SIG-M5 treated with dmso at 0.1 percent for 504 hours (cell line): ENCODE results near the gene GPR17.

Source experiments
- DNase-seq: peaks from one replicate; lab custom pipeline; 2025; ENCODE audit not compliant: unreplicated experiment; lab: John Stamatoyannopoulos, UW

Gene GPR17

DNA sequence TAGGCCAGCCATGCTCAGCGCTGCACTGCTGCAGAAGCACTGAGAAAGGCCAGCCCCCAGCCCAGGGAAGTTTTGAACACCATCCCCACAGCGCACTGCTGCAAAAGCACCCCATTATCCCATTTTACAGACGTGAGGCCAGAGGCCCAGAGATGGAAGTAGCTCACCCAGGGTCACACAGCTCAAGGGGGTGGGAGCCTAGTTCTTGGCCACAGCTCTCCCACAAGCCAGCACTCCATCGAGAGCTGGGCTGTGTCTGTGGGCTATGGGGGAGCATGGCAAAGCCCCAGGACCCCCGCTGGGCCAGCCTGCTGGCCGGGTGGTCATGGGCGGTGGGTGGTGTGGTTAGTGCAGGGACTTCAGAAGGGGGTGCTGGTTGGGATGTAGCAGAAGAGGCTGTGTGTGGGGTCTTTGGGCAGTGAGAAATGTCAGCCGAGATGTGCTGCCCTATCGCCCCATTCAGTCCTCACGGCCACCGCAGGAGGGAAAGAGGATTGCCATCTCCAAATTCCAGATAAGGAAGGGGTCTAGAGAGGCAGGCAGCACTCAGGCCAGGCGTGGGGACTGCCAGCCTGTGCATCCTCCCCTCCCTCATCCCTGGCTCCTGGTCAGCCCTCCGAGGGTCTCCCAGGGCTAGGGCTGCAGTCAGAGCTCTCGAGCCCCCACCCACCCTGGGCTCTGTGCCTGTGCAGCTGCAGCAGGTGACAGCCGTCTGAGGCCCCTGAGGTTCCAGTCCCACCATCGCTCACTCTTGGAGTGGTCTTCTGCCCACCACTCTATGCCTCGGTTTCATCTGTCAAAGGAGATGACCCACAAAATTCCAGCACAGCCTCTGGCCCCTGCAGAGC, 17.0 kb upstream of the GPR17 start:
- no peak for DNase-seq

DNA sequence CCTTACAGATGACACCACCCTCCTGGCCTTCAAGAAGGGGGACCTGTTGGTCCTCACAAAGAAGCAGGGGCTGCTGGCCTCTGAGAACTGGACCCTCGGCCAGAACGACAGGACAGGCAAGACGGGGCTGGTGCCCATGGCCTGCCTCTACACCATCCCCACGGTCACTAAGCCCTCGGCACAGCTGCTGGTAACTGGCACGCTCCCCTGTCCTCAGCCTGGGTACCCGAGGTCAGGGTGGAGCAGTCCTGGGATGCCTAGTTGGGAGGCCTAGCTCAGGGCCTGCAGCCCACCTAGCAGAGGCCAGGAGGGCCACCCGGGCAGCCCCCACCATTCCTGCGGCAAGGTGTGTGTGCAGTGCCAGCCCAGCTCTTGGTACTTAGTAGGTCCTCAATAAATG, 16.3 kb upstream of the GPR17 start:
- no peak for DNase-seq

DNA sequence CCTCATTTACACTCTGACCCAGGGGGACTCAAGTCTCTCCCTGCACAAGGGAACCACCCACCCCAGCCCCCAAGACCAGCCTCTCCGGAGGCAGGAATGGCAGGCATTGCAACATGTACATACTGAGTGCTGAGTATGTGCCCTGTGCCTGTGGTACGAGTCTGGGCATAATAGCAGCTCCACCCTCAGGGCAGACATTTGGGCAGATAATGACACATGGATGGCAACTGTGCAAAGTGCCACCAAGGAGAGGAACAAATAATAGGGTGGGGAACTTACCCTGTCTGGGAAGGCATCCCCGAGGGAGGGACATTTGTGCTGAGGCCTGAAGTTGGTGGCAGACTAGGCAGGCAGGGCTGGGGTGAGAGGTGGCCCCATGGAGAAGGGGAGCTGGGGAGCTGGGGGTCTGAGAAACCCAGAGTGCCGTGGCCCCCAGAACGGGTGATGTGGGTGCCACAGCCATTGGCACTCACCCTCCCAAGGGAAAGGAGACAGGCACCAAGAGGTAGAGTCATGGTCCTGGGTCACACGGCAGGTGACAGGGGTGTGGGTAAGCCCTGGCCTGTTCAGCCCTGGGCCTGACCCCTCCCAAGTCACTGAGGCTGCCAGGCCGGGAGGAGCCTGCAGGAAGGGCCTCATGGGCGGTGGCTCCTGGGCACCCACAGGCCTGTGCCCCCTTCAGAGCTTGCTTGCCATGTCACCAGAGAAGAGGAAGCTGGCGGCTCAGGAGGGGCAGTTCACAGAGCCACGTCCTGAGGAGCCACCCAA, 15.7 kb upstream of the GPR17 start:
- DNase-seq, result no peak

DNA sequence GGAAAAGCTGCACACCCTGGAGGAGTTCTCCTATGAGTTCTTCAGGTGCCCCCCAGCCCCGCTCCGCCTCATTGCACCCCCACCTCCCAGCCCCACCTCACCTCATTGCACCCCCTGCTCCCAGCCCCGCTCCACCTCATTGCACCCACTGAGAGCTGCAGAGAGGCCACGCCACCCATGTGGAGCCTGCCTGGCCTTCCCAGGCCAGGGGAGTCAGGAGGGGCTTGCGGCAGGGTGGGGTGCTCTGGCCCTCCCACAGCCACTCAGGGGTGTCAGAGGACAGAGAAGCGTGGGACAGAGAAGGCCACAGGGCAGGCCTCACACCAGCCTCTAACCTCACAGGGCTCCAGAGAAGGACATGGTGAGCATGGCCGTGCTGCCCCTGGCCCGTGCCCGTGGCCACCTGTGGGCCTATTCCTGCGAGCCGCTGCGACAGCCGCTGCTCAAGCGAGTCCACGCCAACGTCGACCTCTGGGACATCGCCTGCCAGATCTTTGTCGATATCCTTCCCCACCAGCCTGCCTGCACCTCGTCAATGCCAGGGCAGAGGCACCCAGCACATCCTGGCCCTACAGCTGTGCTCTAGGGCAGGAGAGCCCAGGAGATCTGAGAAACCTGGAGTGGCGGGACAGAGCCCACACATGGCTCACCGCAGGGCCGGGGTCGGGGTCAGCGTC, 15.0 kb upstream of the GPR17 start:
- no peak for DNase-seq

DNA sequence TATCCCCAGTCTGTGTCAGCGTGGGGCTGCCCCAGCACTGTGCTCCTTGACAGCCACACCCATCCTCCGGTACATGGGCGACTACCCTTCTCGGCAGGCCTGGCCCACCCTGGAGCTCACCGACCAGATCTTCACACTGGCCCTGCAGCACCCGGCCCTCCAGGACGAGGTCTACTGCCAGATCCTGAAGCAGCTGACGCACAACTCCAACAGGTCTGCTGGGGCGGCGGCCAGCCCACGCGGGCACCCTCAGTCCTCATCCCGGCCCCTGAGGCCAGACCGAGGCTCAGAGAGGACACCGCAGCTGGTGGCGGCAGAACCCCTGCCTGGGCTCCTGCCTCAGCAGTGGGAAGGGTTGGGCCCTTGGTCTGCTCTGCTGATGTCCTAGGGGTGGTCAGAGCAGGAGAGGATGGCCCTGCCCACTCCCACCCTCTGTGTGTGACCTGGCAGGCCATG, 14.4 kb upstream of the GPR17 start:
- DNase-seq, result no peak

DNA sequence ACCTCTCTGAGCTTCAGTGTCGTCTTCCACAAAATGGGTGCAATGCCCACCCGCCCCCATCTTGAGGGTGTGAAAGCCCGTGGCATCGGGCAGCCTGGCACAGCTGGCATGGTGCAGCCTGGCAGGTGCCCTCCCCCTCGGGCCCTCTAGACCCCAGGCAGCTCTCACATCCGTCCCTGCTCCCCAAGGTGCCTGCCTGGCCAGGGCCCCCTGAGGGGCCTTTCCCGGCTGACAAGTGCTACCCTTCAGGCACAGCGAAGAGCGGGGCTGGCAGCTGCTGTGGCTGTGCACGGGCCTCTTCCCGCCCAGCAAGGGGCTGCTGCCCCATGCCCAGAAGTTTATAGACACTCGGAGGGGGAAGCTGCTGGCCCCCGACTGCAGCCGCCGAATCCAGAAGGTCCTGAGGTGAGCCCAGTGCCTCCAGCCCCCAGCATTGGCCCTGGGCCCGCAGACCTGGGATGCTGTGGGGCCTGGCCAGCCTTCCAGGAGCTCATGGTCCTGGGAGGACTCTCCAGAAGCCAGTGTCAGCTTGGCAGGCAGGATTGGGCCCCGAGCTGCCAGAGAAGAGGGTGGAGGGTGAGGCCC, 13.9 kb upstream of the GPR17 start:
- no peak for DNase-seq

DNA sequence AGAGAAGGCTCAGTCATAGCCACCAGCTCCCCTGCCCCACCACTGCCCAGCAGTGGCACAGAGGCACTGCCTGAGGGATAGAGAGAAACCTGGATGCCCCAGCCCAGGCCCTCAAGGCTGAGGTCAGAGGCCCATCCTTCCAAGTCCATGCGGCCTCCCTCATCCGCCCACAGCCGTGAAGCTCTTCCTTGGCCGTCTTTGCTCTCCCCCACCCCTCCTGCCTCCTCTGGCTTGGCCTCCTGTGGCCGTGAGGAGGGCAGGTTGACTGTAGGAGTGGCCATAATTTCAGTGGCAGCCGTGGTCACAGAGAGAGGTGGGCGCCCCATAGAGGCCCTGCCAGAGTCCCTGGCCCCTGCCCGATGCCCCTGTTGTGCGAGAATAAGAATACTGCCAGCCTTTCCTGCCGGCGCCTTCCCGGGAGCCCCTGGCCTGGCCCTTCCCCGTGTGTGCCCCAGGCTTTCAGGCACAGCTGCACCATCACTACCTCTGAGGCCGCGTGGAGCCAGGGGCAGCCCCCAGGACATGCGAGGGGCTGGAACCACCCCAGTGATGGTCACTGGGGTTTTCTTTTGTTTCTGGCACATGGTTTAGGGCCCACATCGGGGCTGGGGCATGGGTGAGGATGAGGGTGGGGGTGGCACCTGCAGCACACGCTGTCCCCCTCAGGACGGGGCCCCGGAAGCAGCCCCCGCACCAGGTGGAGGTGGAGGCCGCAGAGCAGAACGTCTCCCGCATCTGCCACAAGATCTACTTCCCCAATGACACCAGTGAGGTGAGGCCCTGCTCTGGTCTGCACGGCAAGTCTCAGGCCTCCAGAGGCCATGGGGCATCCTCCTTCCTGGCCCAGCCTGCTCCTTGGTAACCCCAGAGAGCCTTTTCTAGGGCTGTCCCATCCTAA, 13.1 kb upstream of the GPR17 start:
- DNase-seq, result no peak

DNA sequence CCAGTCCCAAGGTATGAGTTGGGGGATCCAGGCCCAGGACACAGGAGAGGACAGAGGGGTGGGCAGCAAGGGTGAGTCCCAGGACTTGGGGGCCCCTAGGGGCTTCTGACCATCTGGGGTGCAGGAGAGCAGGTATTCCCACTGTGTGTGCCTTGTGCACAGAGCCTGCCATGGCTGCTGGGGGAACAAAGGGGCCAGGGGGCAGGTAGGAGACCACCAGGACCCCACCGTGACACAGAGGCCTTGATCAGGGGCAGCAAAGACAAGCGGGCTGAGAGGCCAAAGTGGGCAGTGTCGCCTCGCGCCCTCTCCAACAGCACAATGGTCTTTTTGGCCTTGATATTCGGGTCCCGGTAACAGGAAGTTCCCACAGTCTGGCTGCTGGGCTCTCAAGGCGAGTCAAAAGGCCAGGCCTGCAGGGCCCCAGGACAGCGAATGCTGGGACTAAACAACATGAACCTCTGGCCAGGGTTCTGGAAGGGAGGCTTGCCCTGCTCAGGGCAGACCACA, 12.3 kb upstream of the GPR17 start:
- DNase-seq, result no peak

DNA sequence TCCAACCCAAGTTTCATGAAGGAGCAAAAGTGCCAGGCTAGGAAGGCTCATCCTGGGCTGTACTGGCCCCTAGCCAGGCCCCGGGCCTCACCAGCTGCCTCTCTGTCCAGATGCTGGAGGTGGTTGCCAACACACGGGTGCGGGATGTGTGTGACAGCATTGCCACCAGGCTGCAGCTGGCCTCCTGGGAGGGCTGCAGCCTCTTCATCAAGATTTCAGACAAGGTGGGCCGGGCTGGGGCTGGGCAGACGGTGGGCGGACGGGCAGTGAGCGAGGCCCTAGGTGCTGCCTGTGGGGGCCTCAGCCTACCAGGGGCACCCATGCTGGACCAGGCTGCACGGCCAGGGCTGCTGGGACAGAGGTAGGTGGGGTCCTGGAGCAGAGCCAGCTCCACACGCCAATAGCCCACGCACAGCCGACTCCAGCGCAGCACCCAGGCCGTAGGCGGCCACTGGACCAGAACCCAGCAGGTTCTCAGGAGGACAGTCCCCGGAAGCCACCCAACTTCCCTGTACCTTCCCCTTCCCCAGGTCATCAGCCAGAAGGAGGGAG, 11.8 kb upstream of the GPR17 start:
- no peak for DNase-seq

DNA sequence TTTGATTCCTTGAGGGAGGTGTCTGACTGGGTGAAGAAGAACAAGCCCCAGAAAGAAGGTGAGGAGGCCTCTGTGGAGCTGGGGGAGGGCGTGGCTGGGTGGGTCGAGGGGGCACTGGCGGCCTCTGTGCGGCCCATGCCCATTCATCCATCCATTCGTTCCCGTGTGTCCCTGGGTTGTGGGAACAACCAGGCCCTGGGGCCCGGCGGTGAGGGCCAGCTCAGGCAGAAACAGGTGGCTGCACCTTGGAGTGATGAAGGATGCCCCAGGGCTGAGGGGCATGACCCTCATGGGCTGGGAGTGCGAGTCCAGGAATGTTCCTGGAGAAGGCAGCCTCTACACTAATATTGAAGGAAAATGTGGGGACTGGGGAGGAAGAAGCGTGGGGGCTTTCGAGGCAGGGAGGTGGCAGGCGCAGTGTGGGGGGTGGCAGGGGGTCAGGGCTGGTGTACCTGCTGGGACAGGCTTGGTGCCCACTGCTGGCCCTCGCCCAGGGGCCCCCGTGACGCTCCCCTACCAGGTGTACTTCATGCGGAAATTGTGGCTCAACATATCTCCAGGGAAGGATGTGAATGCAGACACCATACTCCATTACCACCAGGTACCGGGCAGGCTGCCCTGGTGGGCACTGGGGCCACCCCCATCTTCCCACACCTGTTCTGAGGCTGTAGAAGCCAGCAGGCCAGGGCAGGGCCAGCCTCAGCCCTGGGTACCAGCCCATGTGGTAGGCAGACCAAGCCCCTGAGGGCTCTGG, 11.2 kb upstream of the GPR17 start:
- DNase-seq, result no peak

DNA sequence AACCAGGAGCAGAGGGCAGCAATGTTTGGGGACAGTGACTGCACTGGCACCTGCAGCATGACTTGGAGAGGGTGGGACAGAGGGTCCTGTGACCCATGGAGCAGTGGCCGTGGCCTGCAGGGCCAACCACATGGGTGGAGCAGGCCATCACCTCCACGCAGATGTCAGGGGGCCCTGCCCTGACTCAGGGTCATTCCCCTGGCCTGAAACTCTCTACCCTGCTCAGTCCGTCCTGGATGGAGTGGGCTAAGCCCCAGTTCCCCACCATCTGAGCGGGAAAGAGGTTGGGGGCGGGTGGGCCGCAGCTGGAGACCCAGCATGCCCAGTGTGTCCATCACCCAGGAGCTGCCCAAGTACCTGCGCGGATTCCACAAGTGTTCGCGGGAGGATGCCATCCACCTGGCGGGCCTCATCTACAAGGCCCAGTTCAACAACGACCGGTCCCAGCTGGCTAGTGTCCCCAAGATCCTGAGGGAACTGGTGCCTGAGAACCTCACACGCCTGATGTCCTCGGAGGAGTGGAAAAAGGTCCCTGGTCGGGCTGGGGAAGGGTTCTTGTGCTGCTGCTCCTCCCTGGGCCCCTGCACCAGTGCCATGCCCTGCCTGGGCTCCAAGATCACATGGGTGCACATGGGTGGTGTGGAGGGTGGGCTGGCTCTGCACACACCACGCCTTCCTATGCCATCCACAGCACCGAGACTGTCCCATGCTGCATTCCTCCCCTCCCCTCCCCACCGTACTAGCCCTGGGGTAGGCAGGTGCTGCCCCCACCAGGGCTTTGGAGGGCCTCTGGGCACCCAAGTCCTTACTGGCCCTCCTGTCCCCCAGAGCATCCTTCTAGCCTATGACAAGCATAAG, 10.3 kb upstream of the GPR17 start:
- DNase-seq, result no peak

DNA sequence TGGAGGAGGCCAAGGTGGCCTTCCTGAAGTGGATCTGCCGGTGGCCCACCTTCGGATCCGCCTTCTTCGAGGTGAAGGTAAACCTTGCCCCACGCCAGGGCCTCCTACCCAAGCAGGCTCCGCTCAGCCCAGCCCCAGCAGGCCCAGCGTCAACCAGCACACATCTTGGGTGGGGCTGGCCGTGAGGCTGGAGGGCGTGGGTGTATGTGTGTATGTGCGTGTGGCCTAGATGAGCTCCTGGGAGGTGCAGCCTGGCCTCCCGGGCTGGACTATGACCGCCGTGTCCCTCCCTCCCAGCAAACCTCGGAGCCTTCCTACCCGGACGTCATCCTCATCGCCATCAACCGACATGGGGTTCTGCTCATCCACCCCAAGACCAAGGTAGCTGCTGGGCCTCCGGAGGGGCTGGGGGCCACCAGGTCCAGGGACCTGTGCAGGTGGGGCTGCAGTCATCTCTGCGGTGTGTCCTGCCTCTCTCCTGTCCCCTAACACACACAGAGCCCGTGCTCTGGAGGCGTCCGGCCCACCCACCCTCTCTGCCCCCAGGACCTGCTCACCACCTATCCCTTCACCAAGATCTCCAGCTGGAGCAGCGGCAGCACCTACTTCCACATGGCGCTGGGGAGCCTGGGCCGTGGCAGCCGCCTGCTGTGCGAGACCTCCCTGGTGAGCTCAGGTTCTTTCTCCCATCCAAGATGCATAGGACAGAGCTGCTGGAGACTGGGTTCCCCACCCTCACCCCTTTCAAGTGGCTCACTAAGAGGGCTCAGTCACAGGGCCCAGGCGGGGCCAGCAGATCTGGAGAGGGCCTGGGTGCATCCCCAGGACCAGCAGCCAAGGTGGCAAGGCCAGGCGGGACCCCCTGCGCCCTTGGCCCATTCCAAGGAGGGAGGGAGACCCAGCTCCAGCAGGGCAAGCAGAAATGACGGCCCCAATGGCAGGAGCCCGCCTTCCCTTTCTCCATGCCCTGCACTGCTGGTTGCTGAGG, 9.4 kb upstream of the GPR17 start:
- no peak for DNase-seq

DNA sequence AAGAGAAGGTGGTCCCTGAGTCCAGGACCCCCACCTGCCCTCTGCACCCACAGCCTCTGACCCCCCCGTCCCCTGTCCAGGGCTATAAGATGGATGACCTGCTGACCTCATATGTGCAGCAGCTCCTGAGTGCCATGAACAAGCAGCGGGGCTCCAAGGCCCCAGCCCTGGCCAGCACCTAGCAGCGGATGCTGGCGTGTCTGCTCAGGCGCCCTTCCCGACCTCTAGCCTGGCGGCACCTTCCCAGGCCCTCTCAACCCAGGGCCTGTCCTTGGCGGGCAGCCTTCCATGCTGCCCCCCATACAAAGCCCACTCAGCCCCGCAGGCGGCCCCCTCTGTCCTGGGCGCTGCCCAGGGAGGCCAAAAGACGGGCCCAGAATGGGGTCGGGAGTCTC, 8.7 kb upstream of the GPR17 start:
- no peak for DNase-seq

DNA sequence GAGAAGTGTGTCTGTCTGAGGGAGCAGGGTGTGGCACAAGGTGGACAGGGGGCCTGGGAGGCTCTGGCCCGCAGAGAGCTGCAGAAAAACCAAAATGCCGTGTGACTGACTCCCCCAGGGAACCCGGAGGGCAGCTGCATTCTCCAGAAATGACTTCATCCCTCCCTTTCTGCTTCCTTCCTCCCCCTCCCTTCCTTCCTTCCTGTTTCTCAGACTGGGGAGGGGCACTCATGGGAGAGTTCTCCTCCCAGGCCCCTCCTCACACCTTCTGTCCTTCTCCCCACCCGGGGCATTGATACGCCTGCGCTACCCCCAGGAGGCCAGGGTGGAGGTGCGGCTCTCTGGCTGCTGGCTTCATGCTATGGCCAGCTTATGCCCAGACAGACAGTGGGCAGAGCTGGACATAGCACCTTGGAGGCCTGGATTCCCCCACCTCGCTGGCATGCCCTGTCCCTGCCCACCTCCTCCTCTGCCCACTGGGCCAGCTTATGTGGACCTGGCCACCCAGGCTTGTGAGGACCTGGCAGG, 8.2 kb upstream of the GPR17 start:
- no peak for DNase-seq

DNA sequence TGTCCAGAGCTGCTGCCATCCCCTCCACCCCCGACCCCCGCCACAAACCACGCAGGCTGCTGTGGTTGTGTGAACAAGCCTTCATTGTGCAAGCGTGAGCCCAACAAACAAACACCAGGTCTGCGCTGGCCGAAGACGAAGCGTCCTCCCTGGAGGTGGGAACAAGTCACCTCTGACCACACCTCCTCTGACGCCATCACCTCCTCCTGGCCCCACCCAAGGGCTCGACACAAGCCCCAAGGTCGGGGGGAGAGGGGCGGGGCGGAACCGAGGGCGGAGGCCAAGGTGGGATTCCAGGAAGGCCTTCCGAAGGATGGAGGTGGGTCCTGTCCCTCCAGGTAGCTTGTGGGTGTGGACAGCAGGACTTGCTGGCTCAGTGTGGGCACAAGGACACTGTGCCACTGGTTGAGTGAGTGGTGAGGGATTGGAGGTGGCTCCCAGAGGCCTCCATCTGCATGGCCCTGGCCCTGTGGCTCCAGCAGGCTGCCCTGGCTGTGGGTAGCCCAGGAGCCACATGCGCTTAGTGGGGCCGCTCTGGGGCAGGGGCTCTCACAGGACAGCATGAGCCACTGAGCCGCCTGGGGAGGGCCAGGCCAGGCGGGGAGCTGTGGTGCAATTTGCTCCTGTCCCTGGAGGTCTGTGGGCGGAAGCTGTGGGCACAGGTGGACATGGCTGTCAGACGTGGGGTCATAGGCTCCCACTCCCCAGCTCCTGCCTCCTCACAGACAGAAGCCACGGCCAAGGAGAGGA, 7.4 kb upstream of the GPR17 start:
- no peak for DNase-seq

DNA sequence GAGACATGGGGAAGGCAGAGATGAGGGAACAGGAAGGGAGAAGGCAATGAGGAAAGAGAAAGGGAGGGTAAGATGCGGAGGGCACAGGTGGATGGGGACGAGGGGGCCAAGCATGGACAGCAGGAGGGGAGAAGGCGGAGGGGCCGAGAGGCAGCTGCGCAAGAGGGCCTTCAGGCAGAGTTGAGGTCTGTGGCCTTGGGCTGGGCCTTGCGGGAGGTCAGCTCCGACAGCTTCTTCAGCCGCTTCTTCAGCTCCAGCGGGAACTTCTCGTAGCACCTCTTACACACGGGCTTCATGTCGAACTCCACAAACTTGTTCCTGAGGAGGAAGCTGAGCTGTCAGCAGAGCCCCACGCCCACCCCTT, 6.9 kb upstream of the GPR17 start:
- DNase-seq, result no peak
